GM20000 (cell line): ENCODE data around the gene GPR142.

Source experiments
- DNase-seq: peaks from one replicate; pipeline ENCODE4 v3.0.0; 2012; ENCODE audit warnings: low spot score
- TF ChIP-seq, protein P1 (sequence below): IDR thresholded peaks from 2 replicates; pipeline ENCODE4 v1.5.1; 2012; ENCODE audit warnings: mild to moderate bottlenecking, control low read depth; ENCODE audit errors: extremely low read depth, missing control alignments

Gene GPR142

DNA sequence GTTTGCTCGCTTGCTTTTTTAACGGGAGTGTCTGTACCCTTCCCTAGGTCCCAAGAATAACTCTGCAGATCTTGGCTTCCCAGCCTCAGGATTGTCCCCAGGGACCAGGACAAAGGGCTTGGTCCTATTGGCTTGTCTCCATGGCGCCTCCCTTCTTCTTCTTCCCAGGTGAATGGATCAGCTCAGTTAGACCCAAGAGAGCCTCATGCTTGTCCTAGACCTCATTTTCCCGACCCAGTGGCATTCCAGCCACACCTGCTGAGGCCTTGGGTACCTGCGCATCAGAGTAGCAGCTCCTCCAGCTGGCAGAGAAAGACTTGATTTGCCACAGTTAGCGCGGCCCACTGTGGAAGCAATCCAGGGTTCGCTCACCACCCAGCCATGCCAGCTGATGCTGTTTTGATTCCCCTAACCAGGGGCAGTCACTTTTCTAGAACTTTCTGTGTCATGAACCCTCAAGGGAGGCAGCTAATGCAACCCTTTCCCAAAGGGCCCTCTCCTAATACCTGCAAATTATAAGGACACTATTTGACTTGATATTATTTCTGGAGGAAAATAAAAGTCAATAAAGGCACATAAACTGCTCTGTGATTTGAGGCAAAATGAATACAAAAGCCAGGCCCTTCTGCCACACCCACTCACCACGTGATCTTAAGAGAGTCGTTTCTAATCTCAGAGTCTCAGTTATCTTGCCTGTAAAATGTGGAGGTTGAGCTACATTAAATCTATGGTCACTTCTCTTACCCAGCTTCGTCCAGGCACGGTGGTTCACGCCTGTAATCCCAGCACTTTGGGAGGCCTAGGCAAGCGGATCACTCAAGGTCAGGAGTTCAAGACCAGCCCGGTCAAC is 13.9 kb downstream of the GPR142 start:
- DNase-seq = no peak
- TF ChIP-seq, protein P1, sequence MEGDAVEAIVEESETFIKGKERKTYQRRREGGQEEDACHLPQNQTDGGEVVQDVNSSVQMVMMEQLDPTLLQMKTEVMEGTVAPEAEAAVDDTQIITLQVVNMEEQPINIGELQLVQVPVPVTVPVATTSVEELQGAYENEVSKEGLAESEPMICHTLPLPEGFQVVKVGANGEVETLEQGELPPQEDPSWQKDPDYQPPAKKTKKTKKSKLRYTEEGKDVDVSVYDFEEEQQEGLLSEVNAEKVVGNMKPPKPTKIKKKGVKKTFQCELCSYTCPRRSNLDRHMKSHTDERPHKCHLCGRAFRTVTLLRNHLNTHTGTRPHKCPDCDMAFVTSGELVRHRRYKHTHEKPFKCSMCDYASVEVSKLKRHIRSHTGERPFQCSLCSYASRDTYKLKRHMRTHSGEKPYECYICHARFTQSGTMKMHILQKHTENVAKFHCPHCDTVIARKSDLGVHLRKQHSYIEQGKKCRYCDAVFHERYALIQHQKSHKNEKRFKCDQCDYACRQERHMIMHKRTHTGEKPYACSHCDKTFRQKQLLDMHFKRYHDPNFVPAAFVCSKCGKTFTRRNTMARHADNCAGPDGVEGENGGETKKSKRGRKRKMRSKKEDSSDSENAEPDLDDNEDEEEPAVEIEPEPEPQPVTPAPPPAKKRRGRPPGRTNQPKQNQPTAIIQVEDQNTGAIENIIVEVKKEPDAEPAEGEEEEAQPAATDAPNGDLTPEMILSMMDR = no peak

DNA sequence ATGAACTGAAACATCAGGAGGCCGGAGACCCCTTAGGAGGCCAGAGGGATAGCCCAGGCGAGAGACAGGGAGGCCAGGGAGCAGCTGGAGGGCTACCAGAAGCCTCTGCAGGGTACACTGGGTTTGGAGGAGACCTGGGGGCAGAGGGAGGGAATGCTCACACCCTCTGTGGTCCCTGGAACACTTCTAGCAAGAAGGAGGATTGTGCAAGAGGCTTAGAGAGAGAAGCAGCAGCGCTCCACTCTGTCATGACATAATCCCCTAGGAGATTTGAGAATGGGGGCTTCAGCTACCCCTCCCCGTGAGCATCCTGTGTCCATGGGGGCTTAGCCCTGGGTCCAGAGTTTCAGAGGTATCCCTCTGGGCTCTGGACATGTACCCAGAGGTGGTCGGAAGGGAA is 15.8 kb downstream of the GPR142 start:
- TF ChIP-seq, protein P1 = no peak
- DNase-seq = no peak

DNA sequence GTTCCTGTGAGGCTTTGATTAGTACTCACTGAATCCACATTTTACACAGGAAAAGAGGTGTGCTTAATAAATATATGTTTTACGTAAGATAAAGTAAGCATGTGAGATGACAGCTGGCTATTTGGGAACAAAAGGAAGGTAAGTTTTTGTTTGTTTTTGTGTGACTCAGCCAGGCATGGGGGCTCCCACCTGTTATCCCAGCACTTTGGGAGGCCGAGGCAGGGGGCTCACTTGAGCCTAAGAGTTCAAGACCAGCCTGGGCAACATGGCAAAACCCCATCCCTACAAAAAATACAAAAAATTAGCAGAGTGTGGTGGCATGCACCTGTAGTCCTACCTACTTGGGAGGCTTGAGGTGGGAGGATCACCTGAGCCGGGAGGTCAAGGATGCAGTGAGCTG is 17.9 kb downstream of the GPR142 start:
- no peak for DNase-seq
- TF ChIP-seq, protein P1 = no peak

DNA sequence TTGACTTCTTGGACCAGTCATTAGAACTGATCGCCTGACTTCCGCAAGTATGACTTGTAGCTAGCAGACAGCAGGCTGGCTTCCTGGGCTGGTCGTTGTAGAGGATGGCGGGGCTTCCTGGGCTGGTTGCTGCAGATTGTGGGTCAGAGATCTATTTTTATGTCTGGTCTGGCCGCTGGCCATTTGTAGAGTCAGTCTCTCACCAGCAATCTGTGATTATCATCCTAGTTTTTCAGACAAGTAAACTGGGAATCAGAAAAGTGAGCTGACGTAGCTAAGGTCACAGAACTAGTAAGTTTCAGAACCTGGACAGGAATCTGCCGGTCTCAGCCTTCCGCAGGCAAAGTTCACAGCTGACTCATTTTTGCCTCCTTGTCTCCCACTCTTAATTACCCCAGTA is 19.1 kb downstream of the GPR142 start:
- TF ChIP-seq, protein P1 = no peak
- DNase-seq = no peak

DNA sequence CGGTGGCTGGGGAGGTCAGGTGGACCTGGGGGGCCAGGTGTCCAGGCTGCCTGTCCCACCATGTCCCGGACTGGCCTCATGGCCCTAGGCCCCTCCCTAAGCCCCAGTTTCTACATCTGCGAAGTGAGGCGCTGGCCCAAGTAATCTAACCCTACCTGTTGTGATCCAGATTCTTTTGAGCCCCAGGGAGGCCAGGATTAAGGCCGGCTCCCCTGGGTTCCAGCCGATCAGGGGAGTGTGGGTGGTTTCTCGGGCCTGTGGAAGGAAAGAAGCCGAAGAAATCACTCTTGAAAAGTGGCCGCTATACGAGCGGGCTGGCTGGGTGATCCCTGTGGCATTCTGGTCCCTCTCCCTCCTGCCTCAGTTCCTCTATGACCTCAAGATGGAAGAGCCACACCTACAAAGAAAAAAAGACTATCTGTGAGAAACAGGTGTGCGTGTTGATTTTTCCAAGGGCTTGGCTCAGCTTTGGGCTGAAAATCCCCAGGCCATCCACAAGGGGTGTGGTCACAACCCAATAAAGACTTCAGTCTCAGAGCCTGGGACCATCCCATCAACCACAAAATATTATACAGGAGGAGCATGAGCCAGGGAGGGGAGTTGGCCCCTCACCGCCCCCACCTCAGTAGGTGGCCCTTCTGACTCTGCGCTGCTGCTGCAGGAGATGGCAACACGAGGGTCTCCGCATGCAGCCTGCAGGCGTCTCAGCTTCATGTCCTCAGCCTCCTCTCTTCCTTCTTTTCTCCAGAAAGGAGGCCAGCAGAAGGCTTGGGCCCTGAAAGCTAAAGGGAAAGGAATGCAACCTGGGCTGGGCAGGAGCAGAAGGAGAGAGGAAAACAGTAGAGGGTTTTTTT is 20.3 kb downstream of the GPR142 start:
- TF ChIP-seq, protein P1 = no peak
- no peak for DNase-seq

DNA sequence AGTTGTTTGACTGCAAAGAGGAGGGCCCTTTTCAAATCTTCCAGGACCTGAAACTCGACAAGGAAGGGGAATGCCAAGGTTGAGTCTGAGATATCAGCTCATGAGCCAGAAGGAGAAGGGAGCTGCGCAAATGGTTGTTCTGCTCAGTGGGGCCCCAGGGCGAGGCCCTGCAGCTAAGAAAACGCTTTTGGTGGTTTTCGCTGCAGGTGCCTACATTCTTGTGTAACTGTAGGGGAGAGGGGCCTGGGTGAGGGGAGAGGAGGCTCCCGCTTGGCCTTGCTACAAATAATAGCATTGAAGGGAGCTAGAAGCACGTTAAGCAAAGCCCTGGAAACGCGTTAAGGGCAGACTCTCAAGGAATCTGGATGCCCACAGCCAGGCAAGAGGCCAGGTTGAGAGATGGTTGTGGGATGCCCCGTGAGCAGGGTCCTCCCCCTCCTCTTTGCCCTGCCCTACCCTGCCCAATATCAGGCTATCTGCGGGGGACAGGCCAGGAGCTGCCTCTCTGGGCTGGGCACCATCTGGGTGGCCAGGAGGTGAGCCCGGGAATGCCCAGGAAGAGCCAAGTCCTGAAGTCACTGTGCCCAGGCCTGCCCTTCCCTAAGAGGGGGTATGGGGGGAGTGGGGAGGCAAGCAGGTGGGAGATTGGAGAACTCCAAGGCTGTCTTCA is 21.9 kb downstream of the GPR142 start:
- no peak for DNase-seq
- TF ChIP-seq, protein P1 = no peak
